ENCODE measurements around the gene FBN1. TPM values are rescaled to one million over a fixed set of nuclear protein-coding genes. Genes with fewer than 3 reads are reported as not detected.

FBN1 gene
- polyA plus RNA-seq, 2 of the 4 experiments (the other 2 are of a cell fraction) = 6.3 to 9.4 TPM

- no peak for TF ChIP-seq RFX5 (IDR thresholded peaks at IDR 0.05)
Observed at GRCh38 chr15:48394970-48395369, 250.5 kb downstream of the FBN1 start (continued).

DNA sequence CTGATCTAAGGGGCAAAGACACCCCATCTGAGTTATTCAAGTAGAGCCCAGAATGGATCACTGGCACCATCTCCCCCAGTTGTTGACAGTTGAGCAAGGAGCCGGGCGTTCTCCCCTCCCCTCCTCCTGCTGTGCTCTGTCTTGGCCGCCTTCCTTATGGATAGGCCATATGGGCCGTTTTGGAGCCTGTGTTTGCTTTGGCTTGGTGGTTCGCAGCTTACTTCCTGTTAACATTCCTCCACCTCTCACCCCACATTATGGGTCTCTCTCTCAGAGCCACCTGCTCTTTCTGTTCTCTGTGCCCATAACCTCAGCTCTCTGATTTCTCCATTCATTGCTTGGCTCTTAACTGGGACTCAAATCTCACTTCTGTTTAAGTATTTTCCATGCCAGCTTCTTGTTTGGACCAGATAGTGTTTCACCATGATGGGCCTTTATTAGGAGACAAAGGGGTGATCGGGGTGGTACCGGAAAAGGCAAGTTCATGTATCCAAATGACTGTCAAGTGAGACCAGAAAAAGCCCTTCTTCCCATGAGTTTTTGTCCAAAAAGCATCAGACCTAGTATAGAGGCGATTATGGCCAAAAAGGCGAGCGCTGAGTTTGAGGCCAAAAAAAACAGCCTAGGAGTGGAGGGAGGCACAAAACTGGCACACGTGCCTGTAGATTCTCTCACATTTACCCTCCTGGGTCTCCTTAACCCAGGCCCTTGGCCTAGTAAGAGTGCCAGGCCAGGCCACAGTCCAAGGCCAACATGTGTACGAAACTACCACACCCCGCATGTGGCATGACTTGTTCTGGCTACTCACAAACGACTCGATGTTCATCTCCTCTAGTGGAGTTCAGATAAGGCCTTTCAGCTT, 251.6 kb downstream of the FBN1 start:
- no peak for DNase-seq (ENCODE audit: low read depth in 1 of 2, low spot score in 1 of 2)
- TF ChIP-seq NPAS2 (CRISPR knock-in tag; IDR thresholded peaks at IDR 0.05; ENCODE audit: borderline replicate concordance) (no peak), E2F6 (IDR thresholded peaks at IDR 0.05; ENCODE audit: borderline replicate concordance, low read depth) (no peak), PBX3 (IDR thresholded peaks at IDR 0.05) (no peak), CBX2 (IDR thresholded peaks at IDR 0.05; ENCODE audit: borderline replicate concordance, low read depth) (no peak), RARB (CRISPR knock-in tag; IDR thresholded peaks at IDR 0.05) (no peak), MAZ (IDR thresholded peaks at IDR 0.05; ENCODE audit: borderline replicate concordance, low read depth, low read length) (no peak)
- ChIA-PET CTCF (interaction anchor here (0.6 to 1.5 kb wide), 3 partner anchors 18 to 1731 kb away, joined by 3 to 4 read pairs (median 3); no protein-coding TSS in a partner anchor), POLR2A (no interaction called here)
- FAIRE-seq = no peak
- Histone ChIP-seq H3K4me2 (no peak overlapping the region), H3K9me3 (no peaks in the 10 kb centered on the region), H3K4me1 (peaks cover 12% of the 10 kb centered on the region; the same call in 2 of the 3 replicates), H3K4me3 (no peak overlapping the region), H3K27ac (no peak overlapping the region)
- WGBS (ENCODE audit: missing lambda C conversion rate) = 79% methylated on average over 15 of the region's 15 CpGs
- no peak for ATAC-seq

DNA sequence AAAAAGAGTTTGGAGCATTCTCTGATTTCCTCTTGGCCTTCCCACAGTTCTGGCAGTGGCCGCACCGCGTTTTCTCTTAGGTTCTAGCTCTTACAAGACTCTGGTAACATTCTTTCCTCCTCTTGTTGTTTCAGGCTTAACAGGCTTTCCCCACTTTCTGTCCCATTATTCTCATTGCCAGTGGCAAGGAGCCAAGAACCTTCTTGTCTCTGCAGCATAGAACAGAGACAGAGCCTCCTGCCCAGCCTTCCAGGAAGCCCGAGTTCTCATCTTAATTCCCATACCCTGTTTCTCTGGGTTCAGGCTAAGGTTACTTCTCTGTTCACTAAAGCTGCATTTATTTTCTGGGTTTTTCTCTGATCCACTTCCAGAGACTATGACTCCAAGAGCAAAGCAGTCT, 253.2 kb downstream of the FBN1 start:
- Histone ChIP-seq H3K4me1 (peaks cover 13% of the 10 kb centered on the region; the same call in 2 of the 3 replicates), H3K9me3 (no peaks in the 10 kb centered on the region), H3K4me2 (no peak overlapping the region), H3K27ac (no peak overlapping the region), H3K4me3 (no peak overlapping the region)
- WGBS (ENCODE audit: missing lambda C conversion rate) = 70% methylated on average over 4 of the region's 4 CpGs
- ChIA-PET CTCF (interaction anchor here (0.6 to 1.1 kb wide), 2 partner anchors 9 to 15 kb away, joined by 3 to 4 read pairs; no protein-coding TSS in a partner anchor), POLR2A (no interaction called here)
- no peak for ATAC-seq
- DNase-seq (ENCODE audit: low read depth in 1 of 2, low spot score in 1 of 2) = no peak
- TF ChIP-seq HOXA7 (CRISPR knock-in tag; IDR thresholded peaks at IDR 0.05) = no peak
- TF ChIP-seq EHMT2 (IDR thresholded peaks at IDR 0.05; ENCODE audit: low read depth) = no peak
- TF ChIP-seq FOXS1 (CRISPR knock-in tag; IDR thresholded peaks at IDR 0.05) = no peak
- no peak for TF ChIP-seq RNF2 (IDR thresholded peaks at IDR 0.05; ENCODE audit: borderline replicate concordance, low read depth)
- TF ChIP-seq ZC3H11A (IDR thresholded peaks at IDR 0.05) = no peak
- TF ChIP-seq, protein P1, sequence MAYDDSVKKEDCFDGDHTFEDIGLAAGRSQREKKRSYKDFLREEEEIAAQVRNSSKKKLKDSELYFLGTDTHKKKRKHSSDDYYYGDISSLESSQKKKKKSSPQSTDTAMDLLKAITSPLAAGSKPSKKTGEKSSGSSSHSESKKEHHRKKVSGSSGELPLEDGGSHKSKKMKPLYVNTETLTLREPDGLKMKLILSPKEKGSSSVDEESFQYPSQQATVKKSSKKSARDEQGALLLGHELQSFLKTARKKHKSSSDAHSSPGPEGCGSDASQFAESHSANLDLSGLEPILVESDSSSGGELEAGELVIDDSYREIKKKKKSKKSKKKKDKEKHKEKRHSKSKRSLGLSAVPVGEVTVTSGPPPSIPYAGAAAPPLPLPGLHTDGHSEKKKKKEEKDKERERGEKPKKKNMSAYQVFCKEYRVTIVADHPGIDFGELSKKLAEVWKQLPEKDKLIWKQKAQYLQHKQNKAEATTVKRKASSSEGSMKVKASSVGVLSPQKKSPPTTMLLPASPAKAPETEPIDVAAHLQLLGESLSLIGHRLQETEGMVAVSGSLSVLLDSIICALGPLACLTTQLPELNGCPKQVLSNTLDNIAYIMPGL (CRISPR knock-in tag; IDR thresholded peaks at IDR 0.05; ENCODE audit: borderline replicate concordance) = no peak
- no peak for TF ChIP-seq CBX8 (IDR thresholded peaks at IDR 0.05)
- TF ChIP-seq HEYL (CRISPR knock-in tag; IDR thresholded peaks at IDR 0.05) = no peak
- TF ChIP-seq MYC (IDR thresholded peaks at IDR 0.05; ENCODE audit: borderline replicate concordance, low read length) = no peak
- no peak for TF ChIP-seq HOXB13 (CRISPR knock-in tag; IDR thresholded peaks at IDR 0.05; ENCODE audit: low read depth)
- TF ChIP-seq ATOH8 (CRISPR knock-in tag; IDR thresholded peaks at IDR 0.05; ENCODE audit: low read depth) = no peak
- TF ChIP-seq USF2 (IDR thresholded peaks at IDR 0.05) = no peak
- no peak for TF ChIP-seq KDM5A (IDR thresholded peaks at IDR 0.05)
- no peak for TF ChIP-seq NR3C1 (IDR thresholded peaks at IDR 0.05)
- TF ChIP-seq MAFK (IDR thresholded peaks at IDR 0.05; ENCODE audit: partially characterized antibody) = no peak
- TF ChIP-seq ZNF302 (CRISPR knock-in tag; IDR thresholded peaks at IDR 0.05) = no peak
- TF ChIP-seq FOSB (CRISPR knock-in tag; IDR thresholded peaks at IDR 0.05) = no peak
- TF ChIP-seq CBX2 (IDR thresholded peaks at IDR 0.05; ENCODE audit: borderline replicate concordance, low read depth) = no peak
- FAIRE-seq = no peak
